Endodermal cell (in vitro differentiated cells): ENCODE results near the gene BIRC6. TPM values are rescaled to one million over a fixed set of nuclear protein-coding genes. Genes with fewer than 3 reads are reported as not detected.

Experiments
- DNase-seq: peaks from one replicate; pipeline ENCODE4 v3.0.0-alpha.2; 2017
- H3K27ac ChIP-seq: 2 replicates; pipeline ENCODE4 v1.5.1; 2013; ENCODE audit warnings: mild to moderate bottlenecking, low read depth, low read length, moderate library complexity
- H3K27me3 ChIP-seq: 2 replicates; pipeline ENCODE4 v1.6.1; 2013; ENCODE audit warnings: mild to moderate bottlenecking, low read length, moderate library complexity; ENCODE audit not compliant: insufficient read depth, control insufficient read depth, poor library complexity, severe bottlenecking
- H3K36me3 ChIP-seq: 2 replicates; pipeline ENCODE4 v1.7.0; 2013; ENCODE audit warnings: mild to moderate bottlenecking, low read length, moderate library complexity; ENCODE audit not compliant: control insufficient read depth, insufficient read depth
- H3K4me1 ChIP-seq: one replicate; pipeline ENCODE4 v1.7.0; 2013; ENCODE audit warnings: low read length; ENCODE audit not compliant: control insufficient read depth, insufficient read depth
- H3K4me3 ChIP-seq: 2 replicates; pipeline ENCODE4 v1.5.1; 2013; ENCODE audit warnings: mild to moderate bottlenecking, low read length, moderate library complexity
- H3K9ac ChIP-seq: 2 replicates; pipeline ENCODE4 v1.6.1; 2013; ENCODE audit warnings: mild to moderate bottlenecking, low read length, moderate library complexity; ENCODE audit not compliant: poor library complexity, severe bottlenecking; ENCODE audit errors: extremely low read depth
- H3K9me3 ChIP-seq: 2 replicates; pipeline ENCODE4 v1.6.1; 2013; ENCODE audit warnings: mild to moderate bottlenecking, low read length, moderate library complexity; ENCODE audit not compliant: control insufficient read depth
- H3K27ac Mint-ChIP-seq: 2 replicates; pipeline ENCODE4 v1.8.0; 2020; ENCODE audit warnings: mixed read lengths
- H3K27me3 Mint-ChIP-seq: 2 replicates; pipeline ENCODE4 v1.8.0; 2021; ENCODE audit warnings: mild to moderate bottlenecking, mixed read lengths; ENCODE audit not compliant: insufficient read depth
- H3K36me3 Mint-ChIP-seq: 2 replicates; pipeline ENCODE4 v1.8.0; 2020; ENCODE audit warnings: low read depth, mixed read lengths
- H3K4me1 Mint-ChIP-seq: 2 replicates; pipeline ENCODE4 v1.8.0; 2020; ENCODE audit warnings: mixed read lengths
- H3K4me3 Mint-ChIP-seq: 2 replicates; pipeline ENCODE4 v1.8.0; 2020; ENCODE audit warnings: mild to moderate bottlenecking, moderate library complexity, mixed read lengths
- H3K9me3 Mint-ChIP-seq: 2 replicates; pipeline ENCODE4 v1.8.0; 2020; ENCODE audit warnings: mild to moderate bottlenecking, mixed read lengths
- CTCF ChIP-seq: fragments of 200-600 bp; sonication (generic); conservative IDR thresholded peaks from 2 replicates; pipeline ENCODE4 v1.5.0; 2021; ENCODE audit warnings: antibody characterized with exemption, mild to moderate bottlenecking
- WGBS, 2 experiments: methylation state at CpG; one replicate each; pipeline versions ENCODE4 v1.1.5 to v1.1.7; 2013; ENCODE audit warnings: missing lambda C conversion rate in 2 of 2, mixed read lengths in 1 of 2; ENCODE audit not compliant: insufficient coverage in 1 of 2, insufficient read length in 1 of 2; 5-methylcytosine and 5-hydroxymethylcytosine counted together
- total RNA-seq, 2 donors: library from RNA; stranded (reverse); fragmentation: NEBNext Ultra II Directional in 1 of 2; extraction: Animal tissue kit (Norgen Biotek cat#: 25700) in 1 of 2; gene quantifications; 2 replicates in 1 of 2; 3 replicates in 1 of 2; pipeline ENCODE4 v1.2.1, GENCODE V29; 2021

The BIRC6 gene
- total RNA-seq, 2 donors from 2014 or later, result 84.6 to 111 TPM

GRCh38 chr2:32417659-32418058 lies 60.8 kb downstream of the BIRC6 start:
- TF ChIP-seq CTCF, result no peak
- H3K9me3 ChIP-seq, result peaks cover 6% of the 10 kb centered on the region
- H3K36me3 ChIP-seq, result peaks cover 63% of the 10 kb centered on the region
- H3K4me3 ChIP-seq, result no peak overlapping the region
- H3K9ac ChIP-seq, result no peak overlapping the region
- H3K27ac ChIP-seq, result no peak overlapping the region
- no peaks in the 10 kb centered on the region for H3K4me1 Mint-ChIP-seq
- H3K27me3 ChIP-seq, result no peaks in the 10 kb centered on the region
- no peaks in the 10 kb centered on the region for H3K9me3 Mint-ChIP-seq
- H3K4me1 ChIP-seq, result no peaks in the 10 kb centered on the region
- H3K27me3 Mint-ChIP-seq, result no peaks in the 10 kb centered on the region
- 86 to 98% methylated on average over 9 to 10 of the region's 10 CpGs for WGBS, 2 experiments
- peaks cover 41% of the 10 kb centered on the region for H3K36me3 Mint-ChIP-seq
- DNase-seq, result no peak
- H3K27ac Mint-ChIP-seq, result no peak overlapping the region
- H3K4me3 Mint-ChIP-seq, result no peak overlapping the region

GRCh38 chr2:32418778-32419177 lies 62.0 kb downstream of the BIRC6 start:
- Mint-ChIP-seq H3K4me1 (no peaks in the 10 kb centered on the region), H3K9me3 (no peaks in the 10 kb centered on the region), H3K27ac (no peak overlapping the region), H3K36me3 (peaks cover 42% of the 10 kb centered on the region), H3K4me3 (no peak overlapping the region), H3K27me3 (no peaks in the 10 kb centered on the region)
- Histone ChIP-seq H3K4me1 (no peaks in the 10 kb centered on the region), H3K36me3 (peaks cover 59% of the 10 kb centered on the region), H3K27ac (no peak overlapping the region), H3K4me3 (no peak overlapping the region), H3K27me3 (no peaks in the 10 kb centered on the region), H3K9ac (no peak overlapping the region), H3K9me3 (peaks cover 6% of the 10 kb centered on the region)
- no peak for TF ChIP-seq CTCF
- 93 to 100% methylated on average over 1 to 2 of the region's 5 CpGs for WGBS, 2 experiments
- no peak for DNase-seq

GRCh38 chr2:32422133-32422532 lies 65.3 kb downstream of the BIRC6 start:
- peaks cover 20% of the 10 kb centered on the region for H3K36me3 Mint-ChIP-seq
- 92% methylated on average over 1 of the region's 1 CpG; no CpG with 5 or more reads in 1 of the 2 experiments for WGBS, 2 experiments
- H3K27me3 Mint-ChIP-seq, result no peaks in the 10 kb centered on the region

More at GRCh38 chr2:32422133-32422532, 65.3 kb downstream of the BIRC6 start:
- Histone ChIP-seq H3K4me1 (no peaks in the 10 kb centered on the region), H3K27ac (no peak overlapping the region), H3K27me3 (no peaks in the 10 kb centered on the region), H3K36me3 (peaks cover 34% of the 10 kb centered on the region), H3K4me3 (no peak overlapping the region), H3K9ac (no peak overlapping the region), H3K9me3 (peaks cover 6% of the 10 kb centered on the region)
- Mint-ChIP-seq H3K9me3 (no peaks in the 10 kb centered on the region), H3K4me3 (no peak overlapping the region), H3K4me1 (peaks cover 12% of the 10 kb centered on the region), H3K27ac (no peak overlapping the region)
- DNase-seq, result no peak
- no peak for TF ChIP-seq CTCF
